LNCAP (cell line): Measurements from ENCODE around the gene TMC7.

ENCODE experiments used
- CTCF ChIP-seq: fragments of 450-650 bp; IDR thresholded peaks from 2 replicates; pipeline ENCODE4 v1.5.1; 2017; ENCODE audit warnings: mild to moderate bottlenecking

Gene TMC7

DNA sequence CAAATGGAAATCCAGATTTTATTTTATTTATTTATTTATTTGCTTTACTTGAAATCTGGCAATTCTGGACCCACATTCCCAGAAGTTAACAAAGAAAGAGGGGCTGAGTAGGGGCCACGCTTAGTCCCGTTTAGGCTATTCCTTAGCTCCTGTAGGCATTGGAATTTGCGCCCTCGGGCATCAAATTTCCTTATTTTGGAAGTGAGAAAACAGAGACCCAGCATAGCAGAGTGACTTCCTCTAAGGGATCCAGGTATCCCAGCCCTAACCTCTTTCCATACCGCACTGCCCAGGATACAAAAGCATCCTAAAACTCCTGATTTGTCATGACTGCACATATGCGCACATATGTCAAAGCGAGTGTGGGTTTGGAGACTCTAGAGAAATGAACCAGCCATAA, 38.5 kb upstream of the TMC7 start:
- TF ChIP-seq CTCF = no peak

DNA sequence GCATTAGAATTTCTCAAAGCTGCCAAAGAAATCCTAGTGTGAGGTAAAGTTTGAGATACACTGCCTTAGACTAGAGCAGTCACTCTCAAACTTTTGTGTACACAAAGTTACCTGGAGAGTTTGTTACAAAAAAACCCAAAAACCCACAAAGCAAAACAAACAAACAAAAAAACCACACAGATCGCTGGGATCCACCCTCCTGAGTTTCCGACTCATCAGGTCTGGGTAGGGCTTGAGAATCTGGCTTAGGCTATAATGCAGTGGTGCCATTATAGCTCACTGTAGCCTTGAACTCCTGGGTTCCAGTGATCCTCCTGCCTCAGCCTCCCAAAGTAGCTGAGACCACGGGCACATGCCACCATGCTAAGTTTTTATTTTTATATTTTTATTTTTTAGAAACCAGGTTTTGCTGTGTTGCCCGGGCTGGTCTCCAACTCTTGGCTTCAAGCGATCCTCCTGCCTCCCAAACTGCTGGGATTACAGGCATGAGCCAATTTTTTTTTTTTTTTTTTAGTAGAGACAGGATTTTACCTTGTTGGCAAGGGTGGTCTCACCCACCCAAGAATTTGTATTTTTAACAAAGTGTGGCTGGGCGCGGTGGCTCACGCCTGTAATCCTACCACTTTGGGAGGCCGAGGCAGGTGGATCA, 35.2 kb upstream of the TMC7 start:
- TF ChIP-seq CTCF = no peak

- no peak for TF ChIP-seq CTCF
Observed at GRCh38 chr16:18950469-18951185, 33.1 kb upstream of the TMC7 start.

DNA sequence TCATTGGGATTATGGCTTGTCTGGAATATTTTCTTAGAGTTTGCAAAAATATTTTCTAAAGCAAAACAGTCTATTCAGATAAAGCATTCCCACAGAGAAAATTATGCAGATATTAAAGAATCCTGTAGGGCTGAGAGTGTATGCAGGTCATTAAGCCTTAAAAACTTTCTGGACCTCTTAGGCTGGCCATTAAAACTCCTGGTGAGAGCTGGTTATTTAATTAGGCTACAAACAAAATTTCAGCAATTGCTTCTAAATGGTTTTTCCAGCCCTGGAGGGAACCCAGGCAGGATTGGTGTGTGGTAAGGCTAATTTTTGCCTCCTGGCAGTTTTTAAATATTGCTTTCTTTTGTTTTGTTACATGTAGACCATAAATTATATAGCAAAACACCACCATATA, 30.2 kb upstream of the TMC7 start:
- no peak for TF ChIP-seq CTCF

- no peak for TF ChIP-seq CTCF
Observed at GRCh38 chr16:18958621-18959029, 25.1 kb upstream of the TMC7 start.

DNA sequence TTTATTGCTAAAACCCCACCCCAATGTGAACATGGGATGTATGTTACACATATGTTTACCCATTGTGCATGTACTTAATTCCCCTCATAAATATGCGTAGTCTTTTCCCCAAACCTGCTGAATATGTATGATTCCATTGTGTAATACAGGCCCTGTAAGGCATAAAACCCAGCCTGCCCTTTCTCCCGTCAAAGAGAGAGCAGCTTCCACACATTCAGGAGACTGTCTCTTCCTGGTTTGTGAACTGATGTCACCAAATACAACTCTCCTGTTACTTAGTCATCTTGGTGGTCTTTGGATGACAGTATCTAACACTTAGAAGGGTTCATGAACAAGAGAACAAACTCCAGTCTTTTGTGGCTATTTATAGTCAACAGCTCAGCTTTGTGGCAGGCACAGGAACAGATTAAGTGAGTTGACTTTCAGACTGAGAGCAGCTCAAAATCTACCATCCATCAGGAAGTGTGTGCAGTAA, 24.7 kb upstream of the TMC7 start:
- no peak for TF ChIP-seq CTCF

- TF ChIP-seq CTCF = no peak
Observed at GRCh38 chr16:18965555-18965954, 18.2 kb upstream of the TMC7 start.
